NT2/D1 (cell line): ENCODE measurements around the gene CACNA1C.

Source experiments
- SUZ12 ChIP-seq: IDR thresholded peaks from 2 replicates; pipeline ENCODE4 v1.6.1; 2011; ENCODE audit not compliant: insufficient read length, insufficient read depth; ENCODE audit errors: extremely low read depth
- YY1 ChIP-seq: IDR thresholded peaks from 2 replicates; pipeline ENCODE4 v1.6.1; 2011; ENCODE audit not compliant: insufficient read length, insufficient read depth

DNA sequence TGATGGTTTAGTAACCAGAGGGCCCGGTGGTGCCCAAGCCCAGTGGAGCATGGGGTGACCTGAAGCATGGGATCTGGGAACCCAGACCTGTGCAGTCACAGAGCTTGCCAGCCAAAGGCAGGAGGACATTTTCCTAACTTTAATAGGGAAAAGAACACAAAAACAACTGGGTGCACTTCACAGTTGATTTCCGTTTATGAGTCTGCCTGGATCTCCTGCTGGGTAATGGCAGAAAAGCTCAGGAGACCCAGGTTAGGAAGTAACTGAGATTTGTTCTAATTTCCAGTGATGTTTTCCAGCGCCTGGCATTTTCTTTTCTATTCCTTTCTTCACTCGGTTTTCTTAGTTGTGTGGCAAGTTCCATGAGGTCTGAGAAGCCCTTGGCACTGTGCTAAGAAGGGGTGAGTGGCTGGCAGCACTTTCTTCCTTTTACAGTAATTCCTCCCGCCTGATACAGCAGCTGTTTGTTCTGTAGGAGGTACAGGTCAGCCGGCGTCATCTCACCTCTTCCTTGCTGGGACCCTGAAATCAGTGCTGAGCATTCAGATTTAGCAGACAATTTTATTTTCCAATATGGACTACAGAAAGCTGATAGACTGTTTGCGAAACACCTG lies 5.1 kb downstream of the CACNA1C start:
- no peak for TF ChIP-seq YY1
- TF ChIP-seq SUZ12: no peak
